Hepatocyte (in vitro differentiated cells): Measurements from ENCODE around the gene TRAF5. TPM values are rescaled to one million over a fixed set of nuclear protein-coding genes. Genes with fewer than 3 reads are reported as not detected.
A peak's percentile ranks its signal among the peaks of the same experiment; 100 is the strongest.

Experiments used
- DNase-seq: peaks from one replicate; pipeline ENCODE4 v3.0.0-alpha.2; 2016; ENCODE audit warnings: low spot score
- H2AFZ ChIP-seq: fragments of 200-600 bp; sonication (generic); 2 replicates; pipeline ENCODE4 v1.6.0; 2016; ENCODE audit warnings: antibody characterized with exemption, mild to moderate bottlenecking
- H3K27ac ChIP-seq: fragments of 200-600 bp; sonication (generic); 2 replicates; pipeline ENCODE4 v1.5.1; 2016; ENCODE audit warnings: mild to moderate bottlenecking
- H3K27me3 ChIP-seq: fragments of 200-600 bp; sonication (generic); 2 replicates; pipeline ENCODE4 v1.6.1; 2016
- H3K36me3 ChIP-seq: fragments of 200-600 bp; sonication (generic); replicated peaks from 2 replicates; pipeline ENCODE4 v1.5.1; 2016; ENCODE audit warnings: low read depth; ENCODE audit not compliant: insufficient read depth
- H3K4me1 ChIP-seq: fragments of 200-600 bp; sonication (generic); 2 replicates; pipeline ENCODE4 v1.5.1; 2016; ENCODE audit warnings: mild to moderate bottlenecking, moderate library complexity; ENCODE audit not compliant: insufficient read depth
- H3K4me2 ChIP-seq: fragments of 200-600 bp; sonication (generic); 2 replicates; pipeline ENCODE4 v1.6.0; 2016
- H3K4me3 ChIP-seq: fragments of 200-600 bp; sonication (generic); 2 replicates; pipeline ENCODE4 v1.5.1; 2016; ENCODE audit warnings: mild to moderate bottlenecking
- H3K79me2 ChIP-seq: fragments of 200-600 bp; sonication (generic); 2 replicates; pipeline ENCODE4 v1.6.0; 2017; ENCODE audit warnings: mild to moderate bottlenecking
- H3K9me2 ChIP-seq: fragments of 200-600 bp; sonication (generic); replicated peaks from 2 replicates; pipeline ENCODE4 v1.6.0; 2017; ENCODE audit warnings: mild to moderate bottlenecking; ENCODE audit not compliant: insufficient read depth
- H3K9me3 ChIP-seq: fragments of 200-600 bp; sonication (generic); 2 replicates; pipeline ENCODE4 v1.5.1; 2016; ENCODE audit warnings: low read depth, mild to moderate bottlenecking
- H4K20me1 ChIP-seq: fragments of 200-600 bp; sonication (generic); 2 replicates; pipeline ENCODE4 v1.6.0; 2016; ENCODE audit warnings: mild to moderate bottlenecking; ENCODE audit not compliant: insufficient read depth, poor library complexity, severe bottlenecking
- EZH2 ChIP-seq: fragments of 200-600 bp; sonication (generic); IDR thresholded peaks from 2 replicates; pipeline ENCODE4 v1.6.1; 2016; ENCODE audit warnings: antibody characterized with exemption, mild to moderate bottlenecking, borderline replicate concordance
- EZH2phosphoT487 ChIP-seq: fragments of 200-600 bp; sonication (generic); IDR thresholded peaks from one replicate; pipeline ENCODE4 v1.6.1; 2018; ENCODE audit warnings: antibody characterized with exemption, mild to moderate bottlenecking, low read depth, moderate library complexity; ENCODE audit not compliant: unreplicated experiment, severe bottlenecking
- WGBS: methylation state at CpG from one replicate; pipeline ENCODE4 v1.1.6; 2016; ENCODE audit warnings: low lambda C conversion rate; ENCODE audit errors: missing lambda C conversion rate; 5-methylcytosine and 5-hydroxymethylcytosine counted together
- polyA plus RNA-seq: library from polyadenylated mRNA; unstranded; fragments of >200 nt; fragmentation: Nextera tagmentation; extraction: Ambion mirVana; gene quantifications from 2 replicates; pipeline ENCODE4 v1.2.1, GENCODE V29; 2016
- total RNA-seq: library from RNA; depleted of rRNA; stranded (reverse); fragments of >200 nt; gene quantifications from 2 replicates; pipeline ENCODE4 v1.2.3, GENCODE V29; 2014
- TF ChIP-seq, protein P1 (sequence below): fragments of 200-600 bp; sonication (generic); IDR thresholded peaks from 2 replicates; pipeline ENCODE4 v1.5.1; 2016; ENCODE audit warnings: antibody characterized with exemption, mild to moderate bottlenecking; ENCODE audit not compliant: poor library complexity

TRAF5 gene
- total and polyA plus RNA-seq, 2 experiments from 2014 or later, result 3.9 to 8.8 TPM

DNA sequence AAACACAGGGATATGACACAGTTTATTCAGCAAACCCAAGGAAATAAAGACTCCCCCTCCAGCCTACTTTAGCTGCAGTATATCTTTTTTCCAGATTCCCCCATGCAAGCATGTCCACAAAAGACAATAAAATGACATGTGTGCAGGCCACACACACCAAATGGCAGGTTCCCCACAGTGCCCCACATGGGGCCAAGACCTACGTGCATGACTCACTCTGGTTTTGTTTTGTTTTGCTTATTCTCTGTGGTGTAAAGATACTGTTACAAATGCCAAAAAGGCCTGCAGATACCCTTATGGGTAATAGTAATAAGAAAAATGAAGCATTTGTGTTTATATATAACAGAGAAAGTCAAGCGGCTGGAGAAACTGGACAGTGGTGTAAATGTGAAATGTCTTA, 93.8 kb downstream of the TRAF5 start:
- Histone ChIP-seq H3K4me3 (no peak overlapping the region), H3K36me3 (no peaks in the 10 kb centered on the region), H3K4me2 (no peak overlapping the region), H4K20me1 (no peaks in the 10 kb centered on the region), H3K27ac (peak overlapping the region; percentile 5), H3K27me3 (no peaks in the 10 kb centered on the region), H3K9me3 (no peaks in the 10 kb centered on the region), H3K79me2 (no peaks in the 10 kb centered on the region), H2AFZ (no peak overlapping the region), H3K4me1 (peaks cover 6% of the 10 kb centered on the region), H3K9me2 (no peaks in the 10 kb centered on the region)
- 70% methylated on average over 2 of the region's 2 CpGs for WGBS
- TF ChIP-seq EZH2phosphoT487, result no peak
- TF ChIP-seq EZH2, result no peak
- TF ChIP-seq, protein P1, sequence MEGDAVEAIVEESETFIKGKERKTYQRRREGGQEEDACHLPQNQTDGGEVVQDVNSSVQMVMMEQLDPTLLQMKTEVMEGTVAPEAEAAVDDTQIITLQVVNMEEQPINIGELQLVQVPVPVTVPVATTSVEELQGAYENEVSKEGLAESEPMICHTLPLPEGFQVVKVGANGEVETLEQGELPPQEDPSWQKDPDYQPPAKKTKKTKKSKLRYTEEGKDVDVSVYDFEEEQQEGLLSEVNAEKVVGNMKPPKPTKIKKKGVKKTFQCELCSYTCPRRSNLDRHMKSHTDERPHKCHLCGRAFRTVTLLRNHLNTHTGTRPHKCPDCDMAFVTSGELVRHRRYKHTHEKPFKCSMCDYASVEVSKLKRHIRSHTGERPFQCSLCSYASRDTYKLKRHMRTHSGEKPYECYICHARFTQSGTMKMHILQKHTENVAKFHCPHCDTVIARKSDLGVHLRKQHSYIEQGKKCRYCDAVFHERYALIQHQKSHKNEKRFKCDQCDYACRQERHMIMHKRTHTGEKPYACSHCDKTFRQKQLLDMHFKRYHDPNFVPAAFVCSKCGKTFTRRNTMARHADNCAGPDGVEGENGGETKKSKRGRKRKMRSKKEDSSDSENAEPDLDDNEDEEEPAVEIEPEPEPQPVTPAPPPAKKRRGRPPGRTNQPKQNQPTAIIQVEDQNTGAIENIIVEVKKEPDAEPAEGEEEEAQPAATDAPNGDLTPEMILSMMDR, result no peak
- no peak for DNase-seq

DNA sequence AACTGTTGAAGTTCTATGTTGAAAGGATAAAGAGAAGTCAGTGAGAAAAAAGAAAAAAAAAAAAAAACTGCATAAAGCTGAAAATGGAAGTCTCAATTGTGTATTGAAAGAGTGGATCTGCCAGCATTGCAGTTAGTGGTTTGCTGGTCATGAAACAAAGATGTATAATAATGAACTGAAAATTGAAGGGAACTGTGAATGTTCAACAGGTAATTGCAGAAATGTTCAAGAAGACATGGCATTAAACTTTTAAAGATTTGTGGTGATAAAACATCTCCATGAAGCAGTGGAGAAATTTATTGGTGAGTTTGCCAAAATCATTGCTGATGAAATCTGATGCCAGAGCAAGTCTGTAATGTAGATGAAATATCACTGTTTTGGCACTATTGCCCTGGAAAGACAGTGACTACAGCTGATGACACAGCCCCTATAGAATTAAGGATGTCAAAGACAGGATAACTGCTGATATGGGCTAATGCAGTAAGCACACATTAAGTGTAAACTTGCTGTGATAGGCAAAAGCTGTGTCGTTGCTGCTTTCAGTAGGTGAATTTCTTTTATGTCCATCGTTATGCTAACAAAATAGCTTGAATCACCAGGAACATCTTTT, 94.3 kb downstream of the TRAF5 start:
- no peak overlapping the region for H2AFZ ChIP-seq
- peaks cover 6% of the 10 kb centered on the region for H3K4me1 ChIP-seq
- no peaks in the 10 kb centered on the region for H3K79me2 ChIP-seq
- no peaks in the 10 kb centered on the region for H3K9me3 ChIP-seq
- DNase-seq, result no peak
- TF ChIP-seq, protein P1, result no peak
- TF ChIP-seq EZH2 (no peak), EZH2phosphoT487 (no peak)
- H3K36me3 ChIP-seq, result no peaks in the 10 kb centered on the region
- H3K9me2 ChIP-seq, result no peaks in the 10 kb centered on the region
- H3K27me3 ChIP-seq, result no peaks in the 10 kb centered on the region
- H3K27ac ChIP-seq, result peak overlapping the region; percentile 5
- no peak overlapping the region for H3K4me2 ChIP-seq
- WGBS, result 58% methylated on average over 2 of the region's 2 CpGs
- no peak overlapping the region for H3K4me3 ChIP-seq
- no peaks in the 10 kb centered on the region for H4K20me1 ChIP-seq

DNA sequence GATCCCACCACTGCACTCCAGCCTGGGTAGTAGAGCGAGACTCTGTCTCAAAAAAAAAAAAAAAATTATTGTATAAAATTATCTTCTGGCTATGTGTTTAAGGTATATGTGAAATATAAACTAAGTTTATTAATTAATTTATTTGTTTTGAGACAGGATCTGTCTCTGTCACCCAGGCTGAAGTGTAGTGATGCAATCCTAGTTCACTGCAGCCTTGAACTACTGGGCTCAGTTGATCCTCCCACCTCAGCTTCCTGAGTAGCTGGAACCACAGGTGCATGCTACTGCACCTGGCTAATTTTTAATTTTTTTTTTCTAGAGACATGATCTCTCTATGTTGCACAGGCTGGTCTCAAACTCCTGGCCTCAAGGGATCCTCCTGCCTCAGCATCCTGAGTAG, 97.4 kb downstream of the TRAF5 start:
- 100% methylated on average over 1 of the region's 1 CpG for WGBS
- H3K9me2 ChIP-seq, result no peaks in the 10 kb centered on the region
- H3K4me3 ChIP-seq, result no peak overlapping the region
- no peaks in the 10 kb centered on the region for H3K27me3 ChIP-seq
- no peaks in the 10 kb centered on the region for H3K36me3 ChIP-seq
- H3K79me2 ChIP-seq, result no peaks in the 10 kb centered on the region
- H4K20me1 ChIP-seq, result no peaks in the 10 kb centered on the region
- H3K4me2 ChIP-seq, result no peak overlapping the region
- H3K9me3 ChIP-seq, result no peaks in the 10 kb centered on the region
- TF ChIP-seq EZH2 (no peak), EZH2phosphoT487 (no peak)
- TF ChIP-seq, protein P1, result no peak
- no peak for DNase-seq
- no peak overlapping the region for H2AFZ ChIP-seq
- H3K27ac ChIP-seq, result no peak overlapping the region
- H3K4me1 ChIP-seq, result no peaks in the 10 kb centered on the region

Other genes with a start within 250 kb of the TRAF5 start
- gene KCNH1, start 192.7 kb upstream of the TRAF5 start, total RNA-seq, result 0.03 and 2.1 TPM in 2 replicates
- gene KCNH1, start 192.7 kb upstream of the TRAF5 start, polyA plus RNA-seq, result 0.17 and 0.75 TPM in 2 replicates
- 39.6 and 41.1 TPM in 2 replicates for gene RCOR3, start 67.5 kb upstream of the TRAF5 start, total RNA-seq
- 25.0 and 25.6 TPM in 2 replicates for gene RCOR3, start 67.5 kb upstream of the TRAF5 start, polyA plus RNA-seq
- gene RD3, start 165.3 kb downstream of the TRAF5 start, total RNA-seq, result not detected in 2 replicates
- not detected in 2 replicates for gene RD3, start 165.3 kb downstream of the TRAF5 start, polyA plus RNA-seq